Measurements from ENCODE around the gene EBF3. TPM values are rescaled to one million over a fixed set of nuclear protein-coding genes. Genes with fewer than 3 reads are reported as not detected.

EBF3 gene
- total and polyA plus RNA-seq, 2 experiments from 2014 or later: 0.27 to 0.49 TPM

- no peak for TF ChIP-seq EZH2 (IDR thresholded peaks at IDR 0.05; ENCODE audit: low read depth, unreplicated experiment)
- TF ChIP-seq EZH2phosphoT487 (IDR thresholded peaks at IDR 0.05; ENCODE audit: unreplicated experiment): no peak
- no peak for TF ChIP-seq REST (IDR thresholded peaks at IDR 0.05; ENCODE audit: unreplicated experiment)
- no peak for TF ChIP-seq STAT1 (IDR thresholded peaks at IDR 0.05; ENCODE audit: unreplicated experiment)
- TF ChIP-seq ZNF331 (CRISPR knock-in tag; IDR thresholded peaks at IDR 0.05; ENCODE audit: low read depth): no peak
- TF ChIP-seq POLR2AphosphoS5 (IDR thresholded peaks at IDR 0.05; ENCODE audit: low read depth): no peak
Measured at GRCh38 chr10:129843131-129843541, 120.9 kb downstream of the EBF3 start (continued).

- H3K9me3 Mint-ChIP-seq: no peaks in the 10 kb centered on the region
- peaks cover 1% of the 10 kb centered on the region for H3K27me3 Mint-ChIP-seq (ENCODE audit: insufficient read depth, low read depth, poor library complexity)
- H3K36me3 ChIP-seq (ENCODE audit: insufficient read depth): no peaks in the 10 kb centered on the region
- no peak for TF ChIP-seq CTCF (conservative IDR thresholded peaks at IDR 0.05; ENCODE audit: low read depth in 2 of 2)
- TF ChIP-seq REST (IDR thresholded peaks at IDR 0.05; ENCODE audit: unreplicated experiment): no peak
- TF ChIP-seq ZNF331 (CRISPR knock-in tag; IDR thresholded peaks at IDR 0.05; ENCODE audit: low read depth): no peak
- TF ChIP-seq JUNB (IDR thresholded peaks at IDR 0.05; ENCODE audit: unreplicated experiment): no peak
- TF ChIP-seq EZH2phosphoT487 (IDR thresholded peaks at IDR 0.05; ENCODE audit: unreplicated experiment): no peak
- no peak for TF ChIP-seq CREB1 (CRISPR knock-in tag; IDR thresholded peaks at IDR 0.05; ENCODE audit: low read depth)
- TF ChIP-seq NANOG (IDR thresholded peaks at IDR 0.05; ENCODE audit: borderline replicate concordance): no peak
- TF ChIP-seq EZH2 (IDR thresholded peaks at IDR 0.05; ENCODE audit: low read depth, unreplicated experiment): no peak
- no peak for TF ChIP-seq STAT1 (IDR thresholded peaks at IDR 0.05; ENCODE audit: unreplicated experiment)
- TF ChIP-seq ZNF114 (CRISPR knock-in tag; IDR thresholded peaks at IDR 0.05): no peak
- TF ChIP-seq ETS1 (IDR thresholded peaks at IDR 0.05): no peak
- TF ChIP-seq POLR2AphosphoS5 (IDR thresholded peaks at IDR 0.05; ENCODE audit: low read depth): no peak
Measured at GRCh38 chr10:129842031-129842430, 122.0 kb downstream of the EBF3 start.

More at GRCh38 chr10:129842031-129842430, 122.0 kb downstream of the EBF3 start:
- DNase-seq (ENCODE audit: low spot score) (no peak), ATAC-seq (no peak)
- no peak overlapping the region for H3K4me3 ChIP-seq
- H3K4me2 ChIP-seq: no peak overlapping the region
- H3K27me3 ChIP-seq (ENCODE audit: insufficient read depth): no peaks in the 10 kb centered on the region
- Mint-ChIP-seq H3K4me1 (peaks cover 21% of the 10 kb centered on the region), H3K4me3 (no peak overlapping the region), H3K27ac (no peak overlapping the region), H3K36me3 (ENCODE audit: low read depth) (no peaks in the 10 kb centered on the region)
- no peaks in the 10 kb centered on the region for H3K79me2 ChIP-seq (replicated peaks; ENCODE audit: insufficient read depth)
- H3K27ac ChIP-seq (ENCODE audit: low read depth): no peak overlapping the region
- no peaks in the 10 kb centered on the region for H3K9me2 ChIP-seq (ENCODE audit: insufficient read depth)
- H4K20me1 ChIP-seq (replicated peaks; ENCODE audit: insufficient read depth): no peaks in the 10 kb centered on the region
- H3K4me1 ChIP-seq (ENCODE audit: insufficient read depth): no peaks in the 10 kb centered on the region
- no peaks in the 10 kb centered on the region for H3F3A ChIP-seq (replicated peaks; ENCODE audit: low read depth)
- no peak overlapping the region for H2AFZ ChIP-seq
